DOHH2 (cell line): Measurements from ENCODE around the gene SPOPL.
"Not testable (repeated sequence)": the region's sequence is repeated elsewhere in the genome, so short reads cannot be mapped to it uniquely, and the experiment has no call there.

Source experiments
- H3F3A ChIP-seq: fragments of 200-600 bp; sonication (generic), shearing (Covaris generic); 2 replicates; pipeline ENCODE4 v1.6.0; 2016; ENCODE audit warnings: antibody characterized with exemption, mild to moderate bottlenecking; ENCODE audit not compliant: control insufficient read depth, insufficient read depth
- H3K27ac ChIP-seq: fragments of 200-600 bp; sonication (generic); 2 replicates; pipeline ENCODE4 v1.5.1; 2014; ENCODE audit warnings: low read depth, mild to moderate bottlenecking, low read length, moderate library complexity
- H3K27me3 ChIP-seq: fragments of 200-600 bp; sonication (generic); 2 replicates; pipeline ENCODE4 v1.6.1; 2014; ENCODE audit warnings: mild to moderate bottlenecking, low read length, mixed read lengths; ENCODE audit not compliant: control insufficient read depth
- H3K36me3 ChIP-seq: fragments of 200-600 bp; sonication (generic); 2 replicates; pipeline ENCODE4 v1.6.1; 2014; ENCODE audit warnings: mild to moderate bottlenecking, low read length, moderate library complexity, mixed read lengths; ENCODE audit not compliant: control insufficient read depth
- H3K4me1 ChIP-seq: fragments of 200-600 bp; sonication (generic); 2 replicates; pipeline ENCODE4 v1.6.1; 2014; ENCODE audit warnings: mild to moderate bottlenecking, low read length, mixed read lengths; ENCODE audit not compliant: control insufficient read depth
- H3K4me2 ChIP-seq: fragments of 200-600 bp; sonication (generic); 2 replicates; pipeline ENCODE4 v1.6.0; 2014; ENCODE audit warnings: mild to moderate bottlenecking, low read length, moderate library complexity
- H3K4me3 ChIP-seq: fragments of 200-600 bp; sonication (generic); 2 replicates; pipeline ENCODE4 v1.5.1; 2014; ENCODE audit warnings: mild to moderate bottlenecking, low read length, mixed read lengths
- H3K79me2 ChIP-seq: fragments of 200-600 bp; sonication (generic); 2 replicates; pipeline ENCODE4 v1.6.1; 2014; ENCODE audit warnings: mild to moderate bottlenecking, low read length, mixed read lengths; ENCODE audit not compliant: control insufficient read depth
- H3K9me2 ChIP-seq: fragments of 200-600 bp; sonication (generic); replicated peaks from 2 replicates; pipeline ENCODE4 v1.6.1; 2014; ENCODE audit warnings: mild to moderate bottlenecking, low read length, mixed read lengths; ENCODE audit not compliant: control insufficient read depth
- H3K9me3 ChIP-seq: fragments of 200-600 bp; sonication (generic); 2 replicates; pipeline ENCODE4 v1.6.1; 2014; ENCODE audit warnings: antibody characterized with exemption, low read length, mixed read lengths; ENCODE audit not compliant: control insufficient read depth, insufficient read depth
- H4K20me1 ChIP-seq: fragments of 200-600 bp; sonication (generic); 2 replicates; pipeline ENCODE4 v1.6.0; 2014; ENCODE audit warnings: low read depth, mild to moderate bottlenecking, antibody characterized with exemption, low read length, moderate library complexity; ENCODE audit not compliant: control insufficient read depth, insufficient read depth
- EZH2phosphoT487 ChIP-seq: fragments of 200-600 bp; sonication (generic); IDR thresholded peaks from 2 replicates; pipeline ENCODE4 v1.6.1; 2017; ENCODE audit warnings: borderline replicate concordance, mild to moderate bottlenecking, antibody characterized with exemption, low read length, moderate library complexity, mixed read lengths
- TF ChIP-seq, protein P1 (sequence below): fragments of 200-600 bp; sonication (generic); IDR thresholded peaks from one replicate; pipeline ENCODE4 v1.5.1; 2014; ENCODE audit warnings: antibody characterized with exemption, mild to moderate bottlenecking, low read depth, low read length; ENCODE audit not compliant: poor library complexity, severe bottlenecking

The SPOPL gene

DNA sequence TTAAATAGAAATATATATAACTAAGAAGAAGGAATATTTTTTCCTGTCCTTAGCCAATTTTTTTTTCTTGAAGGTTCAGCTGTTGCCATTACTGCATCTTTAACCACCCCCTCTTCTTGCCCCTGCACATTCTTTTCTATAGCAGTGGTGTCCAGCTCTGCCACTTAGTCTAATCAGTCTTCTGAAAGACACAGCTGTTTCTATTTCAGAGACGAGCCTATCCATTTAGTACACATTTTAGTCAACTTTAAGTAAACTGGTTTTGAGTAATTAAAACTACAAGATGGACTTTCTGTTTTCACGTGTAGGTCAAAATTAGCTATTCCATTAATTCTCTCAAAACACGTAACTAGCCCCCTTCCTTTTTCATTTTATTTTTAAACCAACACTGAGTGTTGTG lies 21.0 kb downstream of the SPOPL start:
- no peak overlapping the region for H3K4me3 ChIP-seq
- H3K4me2 ChIP-seq = no peak overlapping the region
- H3K9me2 ChIP-seq = no peaks in the 10 kb centered on the region
- no peak overlapping the region for H3K27ac ChIP-seq
- no peaks in the 10 kb centered on the region for H3K4me1 ChIP-seq
- 0 out of 2 replicates have a peak, but pooled peaks cover 5% of the 10 kb centered on the region for H3K36me3 ChIP-seq
- peaks cover 91% of the 10 kb centered on the region for H3K79me2 ChIP-seq
- no peaks in the 10 kb centered on the region for H3K9me3 ChIP-seq
- TF ChIP-seq, protein P1, sequence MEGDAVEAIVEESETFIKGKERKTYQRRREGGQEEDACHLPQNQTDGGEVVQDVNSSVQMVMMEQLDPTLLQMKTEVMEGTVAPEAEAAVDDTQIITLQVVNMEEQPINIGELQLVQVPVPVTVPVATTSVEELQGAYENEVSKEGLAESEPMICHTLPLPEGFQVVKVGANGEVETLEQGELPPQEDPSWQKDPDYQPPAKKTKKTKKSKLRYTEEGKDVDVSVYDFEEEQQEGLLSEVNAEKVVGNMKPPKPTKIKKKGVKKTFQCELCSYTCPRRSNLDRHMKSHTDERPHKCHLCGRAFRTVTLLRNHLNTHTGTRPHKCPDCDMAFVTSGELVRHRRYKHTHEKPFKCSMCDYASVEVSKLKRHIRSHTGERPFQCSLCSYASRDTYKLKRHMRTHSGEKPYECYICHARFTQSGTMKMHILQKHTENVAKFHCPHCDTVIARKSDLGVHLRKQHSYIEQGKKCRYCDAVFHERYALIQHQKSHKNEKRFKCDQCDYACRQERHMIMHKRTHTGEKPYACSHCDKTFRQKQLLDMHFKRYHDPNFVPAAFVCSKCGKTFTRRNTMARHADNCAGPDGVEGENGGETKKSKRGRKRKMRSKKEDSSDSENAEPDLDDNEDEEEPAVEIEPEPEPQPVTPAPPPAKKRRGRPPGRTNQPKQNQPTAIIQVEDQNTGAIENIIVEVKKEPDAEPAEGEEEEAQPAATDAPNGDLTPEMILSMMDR = no peak
- TF ChIP-seq EZH2phosphoT487 = no peak
- no peaks in the 10 kb centered on the region; the same call in 1 of the 2 replicates for H4K20me1 ChIP-seq
- H3K27me3 ChIP-seq = no peaks in the 10 kb centered on the region
- no peaks in the 10 kb centered on the region for H3F3A ChIP-seq

DNA sequence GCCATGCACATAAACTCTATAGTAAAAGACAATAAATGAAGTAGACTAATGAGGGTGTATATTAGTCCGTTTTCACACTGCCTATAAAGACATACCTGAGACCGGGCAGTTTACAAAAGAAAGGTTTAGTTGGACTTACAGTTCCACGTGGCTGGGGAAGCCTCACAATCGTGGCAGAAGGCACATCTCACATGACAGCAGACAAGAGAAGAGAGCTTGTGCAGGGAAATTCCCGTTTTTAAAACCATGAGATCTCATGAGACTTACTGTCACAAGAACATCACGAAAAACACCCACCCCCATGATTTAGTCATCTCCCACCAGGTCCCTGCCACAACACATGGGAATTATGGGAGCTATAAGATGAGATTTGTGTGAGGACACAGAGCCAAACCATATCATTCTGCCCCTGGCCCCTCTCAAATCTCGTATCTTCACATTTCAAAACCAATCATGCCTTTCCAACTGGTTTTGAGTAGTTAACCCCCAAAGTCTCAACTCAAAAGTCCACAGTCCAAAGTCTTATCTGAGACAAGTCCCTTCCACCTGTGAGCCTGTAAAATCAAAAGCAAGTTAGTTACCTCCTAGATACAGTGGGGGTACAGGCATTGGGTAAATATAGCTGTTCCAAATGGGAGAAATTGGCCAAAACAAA lies 21.6 kb downstream of the SPOPL start:
- H3K27me3 ChIP-seq, H3K4me2 ChIP-seq, H3K9me3 ChIP-seq, H3K9me2 ChIP-seq, H3K36me3 ChIP-seq, H3K4me1 ChIP-seq, H3F3A ChIP-seq, H4K20me1 ChIP-seq, H3K27ac ChIP-seq, H3K4me3 ChIP-seq: not testable (repeated sequence)
- H3K79me2 ChIP-seq = peaks cover 94% of the 10 kb centered on the region

DNA sequence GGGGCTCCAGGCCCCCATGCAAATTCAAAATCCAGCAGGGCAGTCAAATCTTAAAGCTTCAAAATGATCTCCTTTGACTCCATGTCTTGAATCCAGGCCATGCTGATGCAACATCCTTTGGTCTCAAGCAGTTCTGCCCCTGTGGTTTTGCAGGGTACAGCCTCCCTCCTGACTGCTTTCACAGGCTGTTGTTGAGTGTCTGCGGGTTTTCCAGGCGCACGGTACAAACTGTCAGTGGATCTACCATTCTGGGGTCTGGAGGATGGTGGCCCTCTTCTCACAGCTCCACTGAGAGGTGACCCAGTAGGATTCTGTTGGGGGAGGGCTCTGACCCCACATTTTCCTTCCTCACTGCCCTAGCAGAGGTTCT lies 22.1 kb downstream of the SPOPL start:
- H3K9me3 ChIP-seq, H3K9me2 ChIP-seq, H3K27ac ChIP-seq, H3K4me2 ChIP-seq, H3K36me3 ChIP-seq, H3F3A ChIP-seq, H4K20me1 ChIP-seq, H3K4me3 ChIP-seq, H3K27me3 ChIP-seq, H3K4me1 ChIP-seq: not testable (repeated sequence)
- peaks cover 94% of the 10 kb centered on the region for H3K79me2 ChIP-seq

DNA sequence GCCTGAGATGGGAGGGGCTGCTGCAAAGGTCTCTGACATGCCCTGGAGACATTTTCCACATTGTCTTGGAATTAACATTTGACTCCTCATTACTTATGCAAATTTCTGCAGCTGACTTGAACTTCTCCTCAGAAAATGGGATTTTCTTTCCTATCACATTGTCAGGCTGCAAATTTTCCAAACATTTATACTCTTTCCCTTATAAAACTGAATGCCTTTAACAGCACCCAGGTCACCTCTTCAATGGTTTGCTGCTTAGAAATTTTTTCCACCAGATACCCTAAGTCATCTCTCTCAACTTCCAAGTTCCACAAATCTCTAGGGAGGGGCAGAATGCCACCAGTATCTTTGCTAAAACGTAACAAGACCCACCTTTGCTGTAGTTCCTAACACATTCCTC lies 22.8 kb downstream of the SPOPL start:
- not testable (repeated sequence) for H3K9me3 ChIP-seq, H3K4me2 ChIP-seq, H3K36me3 ChIP-seq, H3K9me2 ChIP-seq, H3F3A ChIP-seq, H4K20me1 ChIP-seq, H3K27ac ChIP-seq, H3K27me3 ChIP-seq, H3K4me1 ChIP-seq, H3K4me3 ChIP-seq
- peaks cover 94% of the 10 kb centered on the region for H3K79me2 ChIP-seq

DNA sequence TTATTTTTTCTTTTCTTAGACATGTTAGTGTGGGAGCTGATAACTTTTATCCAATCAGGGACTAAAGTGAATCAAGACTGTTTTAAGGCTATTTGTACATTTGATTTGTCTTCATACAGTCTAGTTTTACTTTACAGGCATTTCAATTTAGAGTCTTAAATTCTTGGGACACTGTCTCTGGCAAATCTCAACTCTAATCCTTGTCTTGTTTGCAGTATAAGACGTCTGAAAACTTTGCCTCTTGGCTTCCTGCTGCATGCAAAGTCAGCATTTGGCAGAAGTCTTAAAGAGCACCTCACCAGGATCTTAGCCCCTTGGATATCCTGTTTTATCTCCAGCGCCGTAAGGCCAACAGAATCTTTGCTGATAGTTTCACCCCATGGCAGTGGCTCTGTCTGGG lies 30.3 kb downstream of the SPOPL start:
- H3K4me2 ChIP-seq = no peak overlapping the region
- no peaks in the 10 kb centered on the region for H3K4me1 ChIP-seq
- H3K4me3 ChIP-seq = no peak overlapping the region
- TF ChIP-seq, protein P1 = no peak
- no peak for TF ChIP-seq EZH2phosphoT487
- peaks cover 13% of the 10 kb centered on the region for H3K36me3 ChIP-seq
- H3K9me3 ChIP-seq = peaks cover 6% of the 10 kb centered on the region; the same call in 1 of the 2 replicates
- H3K79me2 ChIP-seq = peaks cover 96% of the 10 kb centered on the region
- no peak overlapping the region for H3K27ac ChIP-seq
- H3K9me2 ChIP-seq = no peaks in the 10 kb centered on the region
- no peaks in the 10 kb centered on the region for H3F3A ChIP-seq
- H3K27me3 ChIP-seq = no peaks in the 10 kb centered on the region
- H4K20me1 ChIP-seq = no peaks in the 10 kb centered on the region; the same call in 1 of the 2 replicates
